Memory B cell (primary cell): Measurements from ENCODE around the gene KNCN.

Experiments
- ATAC-seq: fragments of 150-1000 bp; cut with Tn5 transposase; 2 replicates; pipeline ENCODE4 v1.10.0; 2021; ENCODE audit warnings: low read depth, mild to moderate bottlenecking, moderate library complexity
- DNase-seq, 2 donors: peaks; one replicate each; pipeline ENCODE4 v3.0.0; 2022; ENCODE audit warnings: low spot score in 2 of 2
- H3K27ac Mint-ChIP-seq: one replicate; pipeline ENCODE4 v1.8.0; 2022; ENCODE audit warnings: mild to moderate bottlenecking, moderate library complexity, mixed read lengths
- H3K27me3 Mint-ChIP-seq: one replicate; pipeline ENCODE4 v1.8.0; 2022; ENCODE audit warnings: mixed read lengths
- H3K36me3 Mint-ChIP-seq: one replicate; pipeline ENCODE4 v1.8.0; 2022; ENCODE audit warnings: mild to moderate bottlenecking, mixed read lengths
- H3K4me1 Mint-ChIP-seq: one replicate; pipeline ENCODE4 v1.8.0; 2022; ENCODE audit warnings: mixed read lengths
- H3K4me3 Mint-ChIP-seq: one replicate; pipeline ENCODE4 v1.8.0; 2022; ENCODE audit warnings: mild to moderate bottlenecking, moderate library complexity, mixed read lengths
- H3K9me3 Mint-ChIP-seq: one replicate; pipeline ENCODE4 v1.8.0; 2022; ENCODE audit warnings: mixed read lengths

The KNCN gene

GRCh38 chr1:46551597-46552095, at the start of gene KNCN:
TSS of gene KNCN (minus strand) at chr1:46551647. CDS start at chr1:46551215, 432 bp downstream.
- no peak for DNase-seq
- peaks cover 22% of the 10 kb centered on the region for H3K27me3 Mint-ChIP-seq
- no peaks in the 10 kb centered on the region for H3K36me3 Mint-ChIP-seq
- H3K9me3 Mint-ChIP-seq = no peaks in the 10 kb centered on the region
- no peak for ATAC-seq
- peaks cover 9% of the 10 kb centered on the region for H3K4me1 Mint-ChIP-seq
- no peak within 1 kb of the TSS for H3K4me3 Mint-ChIP-seq
- peak within 1 kb of the TSS; percentile 28 for H3K27ac Mint-ChIP-seq

GRCh38 chr1:46599059-46599970, 47.9 kb upstream of the KNCN start:
- H3K4me1 Mint-ChIP-seq = peaks cover 31% of the 10 kb centered on the region
- no peaks in the 10 kb centered on the region for H3K27me3 Mint-ChIP-seq
- no peak overlapping the region for H3K27ac Mint-ChIP-seq
- ATAC-seq (no peak), DNase-seq (no peak)
- peaks cover 3% of the 10 kb centered on the region for H3K36me3 Mint-ChIP-seq
- no peak overlapping the region for H3K4me3 Mint-ChIP-seq
- H3K9me3 Mint-ChIP-seq = no peaks in the 10 kb centered on the region

- no peak overlapping the region for H3K27ac Mint-ChIP-seq
- peaks cover 25% of the 10 kb centered on the region for H3K4me1 Mint-ChIP-seq
- DNase-seq = no peak
- H3K4me3 Mint-ChIP-seq = no peak overlapping the region
- ATAC-seq = no peak
- no peaks in the 10 kb centered on the region for H3K27me3 Mint-ChIP-seq
- H3K36me3 Mint-ChIP-seq = peaks cover 18% of the 10 kb centered on the region
- no peaks in the 10 kb centered on the region for H3K9me3 Mint-ChIP-seq
These were observed 45.4 kb upstream of the KNCN start for GRCh38 chr1:46596846-46597245.

GRCh38 chr1:46596036-46596435, 44.6 kb upstream of the KNCN start:
- H3K4me1 Mint-ChIP-seq = peaks cover 19% of the 10 kb centered on the region

GRCh38 chr1:46595127-46595526, 43.7 kb upstream of the KNCN start:
- H3K36me3 Mint-ChIP-seq = peaks cover 29% of the 10 kb centered on the region
- H3K9me3 Mint-ChIP-seq = no peaks in the 10 kb centered on the region
- no peaks in the 10 kb centered on the region for H3K27me3 Mint-ChIP-seq
- ATAC-seq (no peak), DNase-seq (no peak)
- peak overlapping the region; percentile 8 for H3K27ac Mint-ChIP-seq
- H3K4me3 Mint-ChIP-seq = no peak overlapping the region
- H3K4me1 Mint-ChIP-seq = peaks cover 16% of the 10 kb centered on the region

More at GRCh38 chr1:46596036-46596435, 44.6 kb upstream of the KNCN start:
- Mint-ChIP-seq H3K36me3 (peaks cover 22% of the 10 kb centered on the region), H3K9me3 (no peaks in the 10 kb centered on the region), H3K4me3 (no peak overlapping the region), H3K27me3 (no peaks in the 10 kb centered on the region), H3K27ac (no peak overlapping the region)
- no peak for ATAC-seq
- no peak for DNase-seq

- no peak for DNase-seq
- Mint-ChIP-seq H3K27me3 (no peaks in the 10 kb centered on the region), H3K4me1 (peaks cover 12% of the 10 kb centered on the region), H3K9me3 (peaks cover 3% of the 10 kb centered on the region), H3K36me3 (peaks cover 39% of the 10 kb centered on the region), H3K27ac (no peak overlapping the region), H3K4me3 (no peak overlapping the region)
- ATAC-seq = no peak
These were observed 42.6 kb upstream of the KNCN start for GRCh38 chr1:46594063-46594462.

- peaks cover 3% of the 10 kb centered on the region for H3K9me3 Mint-ChIP-seq
- DNase-seq (no peak), ATAC-seq (no peak)
- peaks cover 12% of the 10 kb centered on the region for H3K4me1 Mint-ChIP-seq
- H3K27me3 Mint-ChIP-seq = no peaks in the 10 kb centered on the region
- no peak overlapping the region for H3K27ac Mint-ChIP-seq
- peaks cover 42% of the 10 kb centered on the region for H3K36me3 Mint-ChIP-seq
- no peak overlapping the region for H3K4me3 Mint-ChIP-seq
These were observed 41.4 kb upstream of the KNCN start for GRCh38 chr1:46592823-46593222.

- Mint-ChIP-seq H3K36me3 (peaks cover 44% of the 10 kb centered on the region), H3K4me3 (no peak overlapping the region), H3K27me3 (no peaks in the 10 kb centered on the region), H3K4me1 (no peaks in the 10 kb centered on the region), H3K27ac (no peak overlapping the region), H3K9me3 (peaks cover 3% of the 10 kb centered on the region)
- ATAC-seq (no peak), DNase-seq (no peak)
These were observed 38.1 kb upstream of the KNCN start for GRCh38 chr1:46589529-46589928.

- no peaks in the 10 kb centered on the region for H3K27me3 Mint-ChIP-seq
- ATAC-seq (no peak), DNase-seq (no peak)
- no peaks in the 10 kb centered on the region for H3K4me1 Mint-ChIP-seq
- H3K9me3 Mint-ChIP-seq = peaks cover 3% of the 10 kb centered on the region
- no peak overlapping the region for H3K27ac Mint-ChIP-seq
- H3K36me3 Mint-ChIP-seq = peaks cover 41% of the 10 kb centered on the region
- H3K4me3 Mint-ChIP-seq = no peak overlapping the region
These were observed 35.6 kb upstream of the KNCN start for GRCh38 chr1:46587069-46587468.

- peaks cover 3% of the 10 kb centered on the region for H3K4me1 Mint-ChIP-seq
- H3K9me3 Mint-ChIP-seq = peaks cover 3% of the 10 kb centered on the region
- H3K27me3 Mint-ChIP-seq = no peaks in the 10 kb centered on the region
- H3K4me3 Mint-ChIP-seq = no peak overlapping the region
- peaks cover 40% of the 10 kb centered on the region for H3K36me3 Mint-ChIP-seq
- ATAC-seq = no peak
- no peak for DNase-seq
- no peak overlapping the region for H3K27ac Mint-ChIP-seq
These were observed 34.0 kb upstream of the KNCN start for GRCh38 chr1:46585312-46585938.

GRCh38 chr1:46583494-46583893, 32.0 kb upstream of the KNCN start:
- no peak for ATAC-seq
- Mint-ChIP-seq H3K4me1 (peaks cover 3% of the 10 kb centered on the region), H3K36me3 (peaks cover 33% of the 10 kb centered on the region), H3K9me3 (no peaks in the 10 kb centered on the region), H3K27ac (no peak overlapping the region), H3K27me3 (no peaks in the 10 kb centered on the region), H3K4me3 (no peak overlapping the region)
- no peak for DNase-seq

GRCh38 chr1:46582972-46583371, 31.5 kb upstream of the KNCN start:
- H3K27me3 Mint-ChIP-seq = no peaks in the 10 kb centered on the region
- no peak overlapping the region for H3K4me3 Mint-ChIP-seq
- DNase-seq = no peak
- peaks cover 3% of the 10 kb centered on the region for H3K4me1 Mint-ChIP-seq
- H3K9me3 Mint-ChIP-seq = no peaks in the 10 kb centered on the region
- peaks cover 37% of the 10 kb centered on the region for H3K36me3 Mint-ChIP-seq
- H3K27ac Mint-ChIP-seq = no peak overlapping the region
- no peak for ATAC-seq

- H3K4me1 Mint-ChIP-seq = peaks cover 3% of the 10 kb centered on the region
- ATAC-seq = no peak
These were observed 30.4 kb upstream of the KNCN start for GRCh38 chr1:46581681-46582455.

More at GRCh38 chr1:46581681-46582455, 30.4 kb upstream of the KNCN start:
- H3K27me3 Mint-ChIP-seq = no peaks in the 10 kb centered on the region
- H3K27ac Mint-ChIP-seq = no peak overlapping the region
- H3K4me3 Mint-ChIP-seq = no peak overlapping the region
- no peaks in the 10 kb centered on the region for H3K9me3 Mint-ChIP-seq
- no peak for DNase-seq
- peaks cover 39% of the 10 kb centered on the region for H3K36me3 Mint-ChIP-seq
